Measurements from ENCODE around the gene PUS1. TPM values are rescaled to one million over a fixed set of nuclear protein-coding genes. Genes with fewer than 3 reads are reported as not detected.
"Not testable (repeated sequence)": the region's sequence is repeated elsewhere in the genome, so short reads cannot be mapped to it uniquely, and the experiment has no call there.

The PUS1 gene
- 10 to 100 TPM in 3 of 4 donors, 1 to 10 TPM in 1; 8.3 to 44.1 (median 15.6) TPM for total RNA-seq

- peak; percentile 87 to 89 for DNase-seq (ENCODE audit: low spot score in 2 of 2)
- no peaks in the 10 kb centered on the region for H3K9me3 ChIP-seq
- 0 to 1% methylated on average over 58 to 61 of the region's 84 CpGs for WGBS, 2 donors
- peaks cover 0 to 28% (median 11%) of the 10 kb centered on the region in 4 donors for H3K4me1 ChIP-seq
- H3K4me3 ChIP-seq, result peak within 1 kb of the TSS; percentile 61 to 98 (median 98)
- peaks cover 0 to 27% (median 14%) of the 10 kb centered on the region in 3 donors for H3K36me3 ChIP-seq
- TF ChIP-seq POLR2A (IDR thresholded peaks at IDR 0.05) (peak in 1 of 2 donors; percentile 28), CTCF (IDR thresholded peaks at IDR 0.05) (no peak), EP300 (IDR thresholded peaks at IDR 0.05) (peak; percentile 46 to 94)
- H3K27ac ChIP-seq, result peak within 1 kb of the TSS; percentile 78 to 93 (median 88)
- no peaks in the 10 kb centered on the region for H3K27me3 ChIP-seq
Measured at GRCh38 chr12:131928711-131929580, at the start of gene PUS1. Gene PUS1, plus strand, starts transcription at chr12:131929276. Its CDS starts 447 bp downstream, at chr12:131929723.

GRCh38 chr12:131882804-131883520 lies 46.1 kb upstream of the PUS1 start:
- Histone ChIP-seq H3K4me1 (no peaks in the 10 kb centered on the region), H3K4me3 (no peak overlapping the region), H3K9me3 (peaks cover 0 to 11% (median 2%) of the 10 kb centered on the region in 4 donors), H3K27me3 (peaks cover 0 to 5% of the 10 kb centered on the region in 2 donors), H3K36me3 (no peaks in the 10 kb centered on the region), H3K27ac (no peak overlapping the region)
- TF ChIP-seq CTCF (IDR thresholded peaks at IDR 0.05) (no peak), POLR2A (IDR thresholded peaks at IDR 0.05) (no peak), EP300 (IDR thresholded peaks at IDR 0.05) (no peak)
- DNase-seq (ENCODE audit: low spot score in 2 of 2), result no peak
- 78 to 79% methylated on average over 16 of the region's 16 CpGs for WGBS, 2 donors

DNA sequence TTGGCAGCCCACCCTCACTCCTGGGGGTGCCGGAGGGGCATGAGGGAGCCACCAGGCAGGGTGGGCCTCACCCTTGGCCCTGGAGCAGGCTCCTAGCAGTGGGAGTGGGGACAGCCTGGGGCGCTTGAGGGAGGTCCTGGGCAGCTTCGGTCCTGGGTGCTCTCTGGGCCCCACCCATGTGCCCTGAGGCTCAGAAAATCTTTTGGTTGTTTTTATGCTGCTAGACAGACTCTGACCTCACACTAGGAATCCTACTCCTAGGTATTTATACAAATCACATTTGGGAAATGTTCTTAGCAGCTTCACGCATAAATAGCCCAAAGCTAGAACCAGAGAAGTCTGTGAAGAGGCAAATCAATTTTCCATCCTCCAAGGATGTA lies 45.6 kb upstream of the PUS1 start:
- H3K9me3 ChIP-seq, result peaks cover 0 to 11% (median 2%) of the 10 kb centered on the region in 4 donors
- 69 to 74% methylated on average over 4 of the region's 4 CpGs for WGBS, 2 donors
- no peak for TF ChIP-seq EP300 (IDR thresholded peaks at IDR 0.05)
- TF ChIP-seq POLR2A (IDR thresholded peaks at IDR 0.05), result no peak
- no peak for TF ChIP-seq CTCF (IDR thresholded peaks at IDR 0.05)
- H3K27ac ChIP-seq, result no peak overlapping the region
- H3K27me3 ChIP-seq, result peaks cover 0 to 5% of the 10 kb centered on the region in 2 donors
- no peak for DNase-seq (ENCODE audit: low spot score in 2 of 2)
- H3K36me3 ChIP-seq, result no peaks in the 10 kb centered on the region
- no peaks in the 10 kb centered on the region for H3K4me1 ChIP-seq
- H3K4me3 ChIP-seq, result no peak overlapping the region

- WGBS, 2 donors, result 92 to 93% methylated on average over 8 of the region's 8 CpGs
- H3K27me3 ChIP-seq; DNase-seq (ENCODE audit: low spot score in 2 of 2); H3K4me1 ChIP-seq; H3K36me3 ChIP-seq; H3K4me3 ChIP-seq; H3K27ac ChIP-seq: not testable (repeated sequence)
- H3K9me3 ChIP-seq, result peaks cover 0 to 11% (median 2%) of the 10 kb centered on the region in 4 donors
Measured at GRCh38 chr12:131885076-131885475, 44.0 kb upstream of the PUS1 start.

GRCh38 chr12:131885543-131886057 lies 43.5 kb upstream of the PUS1 start:
- Histone ChIP-seq H3K4me3 (no peak overlapping the region), H3K36me3 (no peaks in the 10 kb centered on the region), H3K27me3 (no peaks in the 10 kb centered on the region), H3K9me3 (peaks cover 0 to 11% (median 2%) of the 10 kb centered on the region in 4 donors), H3K27ac (no peak overlapping the region), H3K4me1 (no peaks in the 10 kb centered on the region)
- WGBS, 2 donors, result 92 to 95% methylated on average over 7 of the region's 7 CpGs
- DNase-seq (ENCODE audit: low spot score in 2 of 2), result no peak
- TF ChIP-seq EP300 (IDR thresholded peaks at IDR 0.05), result no peak
- no peak for TF ChIP-seq POLR2A (IDR thresholded peaks at IDR 0.05)
- TF ChIP-seq CTCF (IDR thresholded peaks at IDR 0.05), result no peak

DNA sequence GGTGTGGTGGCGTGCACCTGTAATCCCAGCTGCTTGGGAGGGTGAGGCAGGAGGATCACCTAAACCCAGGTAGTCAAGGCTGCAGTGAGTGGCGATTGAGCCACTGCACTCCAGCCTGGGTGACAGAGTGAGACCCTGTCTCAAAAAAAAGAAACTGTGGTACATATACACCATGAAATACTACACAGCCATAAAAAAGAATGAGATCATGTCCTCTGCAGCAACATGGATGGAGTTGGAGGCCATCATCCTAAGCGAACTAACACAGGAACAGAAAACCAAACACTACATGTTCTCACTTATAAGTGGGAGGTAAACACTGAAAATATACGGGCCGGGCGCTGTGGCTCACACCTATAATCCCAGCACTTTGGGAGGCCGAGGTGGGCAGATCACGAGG lies 37.4 kb upstream of the PUS1 start:
- not testable (repeated sequence) for H3K27me3 ChIP-seq; H3K36me3 ChIP-seq; H3K4me3 ChIP-seq; H3K27ac ChIP-seq; H3K9me3 ChIP-seq; DNase-seq (ENCODE audit: low spot score in 2 of 2)
- H3K4me1 ChIP-seq, result peaks cover 0 to 20% (median 7%) of the 10 kb centered on the region in 4 donors
- 85% methylated on average over 8 of the region's 8 CpGs for WGBS, 2 donors
